Measurements from ENCODE around the gene ZNF77.

ZNF77 gene

GRCh38 chr19:2970201-2970835 is 25.5 kb upstream of the ZNF77 start:
- peaks cover 7% of the 10 kb centered on the region for H3K4me1 ChIP-seq (ENCODE audit: control insufficient read depth, insufficient read depth, low read depth, low read length)
- H3K23ac ChIP-seq (ENCODE audit: low read length in 2 of 2) = no peak overlapping the region
- no peak overlapping the region for H3K4ac ChIP-seq (ENCODE audit: low read depth in 1 of 2, low read length in 2 of 2)
- peak; percentile 53 for DNase-seq
- H2AK5ac ChIP-seq (ENCODE audit: low read length, severe bottlenecking) = no peak overlapping the region
- no peak overlapping the region for H2BK12ac ChIP-seq (ENCODE audit: low read length in 2 of 2)
- H3K27ac ChIP-seq (ENCODE audit: low read length, poor library complexity, severe bottlenecking) = no peak overlapping the region
- no peak overlapping the region for H3K18ac ChIP-seq (ENCODE audit: low read depth in 1 of 2, low read length in 2 of 2)
- H4K8ac ChIP-seq (ENCODE audit: low read length) = no peak overlapping the region
- H3K79me1 ChIP-seq (replicated peaks; ENCODE audit: low read length, poor library complexity, severe bottlenecking) = no peaks in the 10 kb centered on the region
- H4K91ac ChIP-seq (ENCODE audit: low read length) = no peak overlapping the region
- no peak overlapping the region for H3K4me3 ChIP-seq (ENCODE audit: insufficient read depth in 1 of 2, low read depth in 1 of 2, low read length in 2 of 2)
- peak overlapping the region; percentile 23 for H2BK15ac ChIP-seq (ENCODE audit: low read depth, poor library complexity, severe bottlenecking)
- H3K4me2 ChIP-seq (ENCODE audit: low read length, poor library complexity, severe bottlenecking) = no peak overlapping the region
- H2AFZ ChIP-seq (ENCODE audit: low read depth, low read length) = no peak overlapping the region
- H3K27me3 ChIP-seq (ENCODE audit: control insufficient read depth in 1 of 2, insufficient read depth in 1 of 2, low read length in 2 of 2) = peaks cover 0 to 4% of the 10 kb centered on the region in 2 experiments
- WGBS = 79% methylated on average over 9 of the region's 9 CpGs
- H3K14ac ChIP-seq (ENCODE audit: low read length in 2 of 2) = no peak overlapping the region
- no peak overlapping the region for H2BK120ac ChIP-seq (ENCODE audit: low read depth, low read length)
- no peak overlapping the region for H2BK5ac ChIP-seq (ENCODE audit: low read depth, low read length, poor library complexity, severe bottlenecking)
- H3K9me3 ChIP-seq (ENCODE audit: control insufficient read depth, low read length) = no peaks in the 10 kb centered on the region
- no peaks in the 10 kb centered on the region for H3K36me3 ChIP-seq (ENCODE audit: control insufficient read depth in 1 of 2, insufficient read depth in 2 of 2, low read depth in 1 of 2, low read length in 2 of 2)
- no peak overlapping the region for H3K9ac ChIP-seq (ENCODE audit: low read length)

GRCh38 chr19:2969104-2969504 is 24.3 kb upstream of the ZNF77 start:
- H3K4me1 ChIP-seq (ENCODE audit: control insufficient read depth, insufficient read depth, low read depth, low read length) = peaks cover 7% of the 10 kb centered on the region
- peak; percentile 32 for DNase-seq
- peak overlapping the region; percentile 67 for H2AK5ac ChIP-seq (ENCODE audit: low read length, severe bottlenecking)
- no peak overlapping the region for H2BK15ac ChIP-seq (ENCODE audit: low read depth, poor library complexity, severe bottlenecking)
- H3K36me3 ChIP-seq (ENCODE audit: control insufficient read depth in 1 of 2, insufficient read depth in 2 of 2, low read depth in 1 of 2, low read length in 2 of 2) = no peaks in the 10 kb centered on the region
- H2AFZ ChIP-seq (ENCODE audit: low read depth, low read length) = no peak overlapping the region
- H3K4me2 ChIP-seq (ENCODE audit: low read length, poor library complexity, severe bottlenecking) = no peak overlapping the region
- no peak overlapping the region for H2BK120ac ChIP-seq (ENCODE audit: low read depth, low read length)
- no peak overlapping the region for H4K91ac ChIP-seq (ENCODE audit: low read length)
- no peak overlapping the region for H3K14ac ChIP-seq (ENCODE audit: low read length in 2 of 2)
- H2BK12ac ChIP-seq (ENCODE audit: low read length in 2 of 2) = no peak overlapping the region
- 77% methylated on average over 5 of the region's 5 CpGs for WGBS
- H3K27me3 ChIP-seq (ENCODE audit: control insufficient read depth in 1 of 2, insufficient read depth in 1 of 2, low read length in 2 of 2) = peaks cover 0 to under 1% of the 10 kb centered on the region in 2 experiments
- H3K4me3 ChIP-seq (ENCODE audit: insufficient read depth in 1 of 2, low read depth in 1 of 2, low read length in 2 of 2) = no peak overlapping the region
- H4K8ac ChIP-seq (ENCODE audit: low read length) = no peak overlapping the region
- peak overlapping the region; percentile 44 for H3K9ac ChIP-seq (ENCODE audit: low read length)
- H3K27ac ChIP-seq (ENCODE audit: low read length, poor library complexity, severe bottlenecking) = no peak overlapping the region
- no peak overlapping the region for H2BK5ac ChIP-seq (ENCODE audit: low read depth, low read length, poor library complexity, severe bottlenecking)
- no peak overlapping the region for H3K18ac ChIP-seq (ENCODE audit: low read depth in 1 of 2, low read length in 2 of 2)
- no peaks in the 10 kb centered on the region for H3K79me1 ChIP-seq (replicated peaks; ENCODE audit: low read length, poor library complexity, severe bottlenecking)
- H3K23ac ChIP-seq (ENCODE audit: low read length in 2 of 2) = no peak overlapping the region
- no peak overlapping the region for H3K4ac ChIP-seq (ENCODE audit: low read depth in 1 of 2, low read length in 2 of 2)
- no peaks in the 10 kb centered on the region for H3K9me3 ChIP-seq (ENCODE audit: control insufficient read depth, low read length)

GRCh38 chr19:2967972-2968371 is 23.2 kb upstream of the ZNF77 start:
- Histone ChIP-seq H2BK12ac (ENCODE audit: low read length in 2 of 2) (no peak overlapping the region), H3K9ac (ENCODE audit: low read length) (no peak overlapping the region), H2BK120ac (ENCODE audit: low read depth, low read length) (no peak overlapping the region), H3K14ac (ENCODE audit: low read length in 2 of 2) (no peak overlapping the region), H3K4me3 (ENCODE audit: insufficient read depth in 1 of 2, low read depth in 1 of 2, low read length in 2 of 2) (no peak overlapping the region), H2AFZ (ENCODE audit: low read depth, low read length) (no peak overlapping the region), H4K8ac (ENCODE audit: low read length) (no peak overlapping the region), H3K4me1 (ENCODE audit: control insufficient read depth, insufficient read depth, low read depth, low read length) (peaks cover 7% of the 10 kb centered on the region), H3K18ac (ENCODE audit: low read depth in 1 of 2, low read length in 2 of 2) (no peak overlapping the region), H3K9me3 (ENCODE audit: control insufficient read depth, low read length) (no peaks in the 10 kb centered on the region), H3K4ac (ENCODE audit: low read depth in 1 of 2, low read length in 2 of 2) (no peak overlapping the region), H3K36me3 (ENCODE audit: control insufficient read depth in 1 of 2, insufficient read depth in 2 of 2, low read depth in 1 of 2, low read length in 2 of 2) (no peaks in the 10 kb centered on the region), H3K27me3 (ENCODE audit: control insufficient read depth in 1 of 2, insufficient read depth in 1 of 2, low read length in 2 of 2) (no peaks in the 10 kb centered on the region), H3K79me1 (replicated peaks; ENCODE audit: low read length, poor library complexity, severe bottlenecking) (no peaks in the 10 kb centered on the region), H3K4me2 (ENCODE audit: low read length, poor library complexity, severe bottlenecking) (no peak overlapping the region), H3K23ac (ENCODE audit: low read length in 2 of 2) (no peak overlapping the region), H2AK5ac (ENCODE audit: low read length, severe bottlenecking) (no peak overlapping the region), H2BK15ac (ENCODE audit: low read depth, poor library complexity, severe bottlenecking) (no peak overlapping the region), H4K91ac (ENCODE audit: low read length) (no peak overlapping the region), H3K27ac (ENCODE audit: low read length, poor library complexity, severe bottlenecking) (no peak overlapping the region), H2BK5ac (ENCODE audit: low read depth, low read length, poor library complexity, severe bottlenecking) (no peak overlapping the region)
- WGBS = 84% methylated on average over 8 of the region's 8 CpGs
- DNase-seq = no peak

- no peak for DNase-seq
- no peak overlapping the region for H3K4me2 ChIP-seq (ENCODE audit: low read length, poor library complexity, severe bottlenecking)
- no peak overlapping the region for H2BK5ac ChIP-seq (ENCODE audit: low read depth, low read length, poor library complexity, severe bottlenecking)
- no peak overlapping the region for H2BK15ac ChIP-seq (ENCODE audit: low read depth, poor library complexity, severe bottlenecking)
- H3K36me3 ChIP-seq (ENCODE audit: control insufficient read depth in 1 of 2, insufficient read depth in 2 of 2, low read depth in 1 of 2, low read length in 2 of 2) = no peaks in the 10 kb centered on the region
- H3K14ac ChIP-seq (ENCODE audit: low read length in 2 of 2) = no peak overlapping the region
- H4K8ac ChIP-seq (ENCODE audit: low read length) = no peak overlapping the region
- H3K9ac ChIP-seq (ENCODE audit: low read length) = no peak overlapping the region
- H3K9me3 ChIP-seq (ENCODE audit: control insufficient read depth, low read length) = no peaks in the 10 kb centered on the region
- H3K27me3 ChIP-seq (ENCODE audit: control insufficient read depth in 1 of 2, insufficient read depth in 1 of 2, low read length in 2 of 2) = no peaks in the 10 kb centered on the region
- no peak overlapping the region for H3K23ac ChIP-seq (ENCODE audit: low read length in 2 of 2)
- H3K4me3 ChIP-seq (ENCODE audit: insufficient read depth in 1 of 2, low read depth in 1 of 2, low read length in 2 of 2) = no peak overlapping the region
- no peak overlapping the region for H2AFZ ChIP-seq (ENCODE audit: low read depth, low read length)
- H3K4me1 ChIP-seq (ENCODE audit: control insufficient read depth, insufficient read depth, low read depth, low read length) = no peaks in the 10 kb centered on the region
- H3K79me1 ChIP-seq (replicated peaks; ENCODE audit: low read length, poor library complexity, severe bottlenecking) = no peaks in the 10 kb centered on the region
- no peak overlapping the region for H2BK120ac ChIP-seq (ENCODE audit: low read depth, low read length)
- no peak overlapping the region for H3K18ac ChIP-seq (ENCODE audit: low read depth in 1 of 2, low read length in 2 of 2)
- WGBS = 93% methylated on average over 5 of the region's 5 CpGs
- no peak overlapping the region for H2BK12ac ChIP-seq (ENCODE audit: low read length in 2 of 2)
- H2AK5ac ChIP-seq (ENCODE audit: low read length, severe bottlenecking) = peak overlapping the region; percentile 84
- H3K4ac ChIP-seq (ENCODE audit: low read depth in 1 of 2, low read length in 2 of 2) = no peak overlapping the region
- no peak overlapping the region for H3K27ac ChIP-seq (ENCODE audit: low read length, poor library complexity, severe bottlenecking)
- no peak overlapping the region for H4K91ac ChIP-seq (ENCODE audit: low read length)
These were observed 20.1 kb upstream of the ZNF77 start for GRCh38 chr19:2964874-2965273.

All from mesenchymal stem cell (in vitro differentiated cells and primary cell).